MM.1S (cell line): ENCODE results near the gene TERT.

ENCODE experiments used
- CTCF ChIP-seq: fragments of 300-600 bp; sonication (generic); IDR thresholded peaks from 2 replicates; pipeline ENCODE4 v1.5.1; 2016; ENCODE audit warnings: antibody characterized with exemption, low read length, mixed read lengths
- EZH2 ChIP-seq: fragments of 300-600 bp; sonication (generic); optimal IDR thresholded peaks from 2 replicates; pipeline ENCODE3; 2017; ENCODE audit warnings: low read depth, mild to moderate bottlenecking, antibody characterized with exemption, low read length, mixed read lengths
- EZH2phosphoT487 ChIP-seq: fragments of 300-600 bp; sonication (generic); IDR thresholded peaks from 2 replicates; pipeline ENCODE4 v1.6.1; 2018; ENCODE audit warnings: antibody characterized with exemption, low read length

- TF ChIP-seq CTCF (no peak), EZH2 (no peak), EZH2phosphoT487 (no peak)
These were observed 16.7 kb upstream of the TERT start for GRCh38 chr5:1311439-1312055.
